ENCODE data around the gene TMEM72. TPM values are rescaled to one million over a fixed set of nuclear protein-coding genes. Genes with fewer than 3 reads are reported as not detected.
A peak's percentile ranks its signal among the peaks of the same experiment; 100 is the strongest.

TMEM72 gene
- total and polyA plus RNA-seq, 8 donors, result 1.2 to 7.7 (median 2.4) TPM

- DNase-seq, result peak in 1 of 6 donors; percentile 5
- 94% methylated on average over 3 of the region's 3 CpGs for WGBS, 2 donors
- TF ChIP-seq CTCF (IDR thresholded peaks at IDR 0.05), result no peak
- Histone ChIP-seq H3K9me3 (no peaks in the 10 kb centered on the region), H3K27me3 (no peaks in the 10 kb centered on the region), H3K4me1 (peaks cover 22 to 50% (median 29%) of the 10 kb centered on the region in 3 donors), H3K4me3 (no peak overlapping the region), H3K36me3 (peaks cover 0 to 5% (median 0%) of the 10 kb centered on the region in 3 donors), H3K27ac (peak overlapping the region in 1 of 4 donors; percentile 55)
- intact Hi-C loops (cut with DNase I), result no loop called here
- no peak for FAIRE-seq
- no peak for ATAC-seq
Observed at GRCh38 chr10:44986179-44986578, 75.0 kb downstream of the TMEM72 start.

Other genes with a start within 250 kb of the TMEM72 start
- 10 to 100 TPM; 13.9 to 76.8 (median 35.7) TPM for gene RASSF4, start 48.5 kb downstream of the TMEM72 start, total RNA-seq
- 100 to 1,000 TPM in 1 of 2 donors, 10 to 100 TPM in 1; 85.1 to 100 TPM for gene RASSF4, start 48.5 kb downstream of the TMEM72 start, polyA plus RNA-seq
- gene DEPP1, start 67.5 kb downstream of the TMEM72 start, total RNA-seq, result 100 to 1,000 TPM in 4 of 6 donors, 10 to 100 TPM in 2; 68.9 to 222 (median 150) TPM
- 100 to 1,000 TPM; 217 to 270 TPM for gene DEPP1, start 67.5 kb downstream of the TMEM72 start, polyA plus RNA-seq
- gene ZNF22, start 89.6 kb downstream of the TMEM72 start, total RNA-seq, result 10 to 100 TPM; 12.9 to 21.8 (median 20.0) TPM
- 10 to 100 TPM; 12.6 to 18.9 TPM for gene ZNF22, start 89.6 kb downstream of the TMEM72 start, polyA plus RNA-seq